IMR-90 (cell line): ENCODE measurements around the gene RAF1. TPM values are rescaled to one million over a fixed set of nuclear protein-coding genes. Genes with fewer than 3 reads are reported as not detected.

Experiments used
- ATAC-seq: fragments of 200-7000 bp; cut with Tn5 transposase; 2 replicates; pipeline ENCODE4 v1.9.1; 2020; ENCODE audit warnings: low read depth, mild to moderate bottlenecking, moderate library complexity
- BruUV-seq: library from RNA; stranded (reverse); fragments of 400-500 nt; replicated peaks from 2 replicates; lab custom pipeline; 2021; lab: Mats Ljungman, UMichigan
- CTCF ChIA-PET: fragments of 300-600 bp; formaldehyde crosslinking; extraction: SDS; loops from one replicate; lab custom pipeline; 2021; ENCODE audit warnings: antibody characterized with exemption; lab: Yijun Ruan, JAX
- POLR2A ChIA-PET: fragments of 300-600 bp; sonication (Branson Sonifier 250); formaldehyde crosslinking; loops from one replicate; lab custom pipeline; 2022; ENCODE audit warnings: antibody characterized with exemption; ENCODE audit not compliant: unreplicated experiment; lab: Charles Lee
- DNase-seq: peaks from one replicate; pipeline ENCODE4 v3.0.0; 2013
- H2AFZ ChIP-seq: replicated peaks from 2 replicates; pipeline ENCODE3; 2013; ENCODE audit warnings: low read length, mild to moderate bottlenecking; ENCODE audit not compliant: poor library complexity
- H2AK5ac ChIP-seq: 2 replicates; pipeline ENCODE4 v1.6.1; 2013; ENCODE audit warnings: low read depth, low read length, inconsistent platforms
- H2AK9ac ChIP-seq: replicated peaks from 2 replicates; pipeline ENCODE3; 2013; ENCODE audit warnings: mild to moderate bottlenecking, low read depth, low read length, moderate library complexity; ENCODE audit not compliant: poor library complexity
- H2BK120ac ChIP-seq: 2 replicates; pipeline ENCODE4 v1.6.1; 2013; ENCODE audit warnings: low read depth, low read length, inconsistent platforms
- H2BK15ac ChIP-seq: 3 replicates; pipeline ENCODE4 v1.6.1; 2013; ENCODE audit warnings: low read depth, low read length, inconsistent platforms
- H2BK20ac ChIP-seq: 2 replicates; pipeline ENCODE4 v1.6.1; 2013; ENCODE audit warnings: low read depth, mild to moderate bottlenecking, inconsistent platforms, low read length, moderate library complexity
- H2BK5ac ChIP-seq: 2 replicates; pipeline ENCODE4 v1.6.1; 2013; ENCODE audit warnings: mild to moderate bottlenecking, low read depth, low read length, inconsistent platforms; ENCODE audit not compliant: poor library complexity, severe bottlenecking
- H3K14ac ChIP-seq: replicated peaks from 2 replicates; pipeline ENCODE4 v1.6.1; 2013; ENCODE audit warnings: low read depth, low read length, inconsistent platforms
- H3K18ac ChIP-seq: 2 replicates; pipeline ENCODE4 v1.6.1; 2013; ENCODE audit warnings: low read depth, low read length, control low read depth
- H3K23ac ChIP-seq: 2 replicates; pipeline ENCODE4 v1.6.1; 2013; ENCODE audit warnings: low read depth, low read length, inconsistent platforms
- H3K27ac ChIP-seq: 2 replicates; pipeline ENCODE4 v1.5.1; 2013; ENCODE audit warnings: mild to moderate bottlenecking, control low read depth, low read length; ENCODE audit not compliant: insufficient read depth
- H3K27me3 ChIP-seq: 2 replicates; pipeline ENCODE4 v1.6.1; 2013; ENCODE audit warnings: low read length; ENCODE audit not compliant: control insufficient read depth, insufficient read depth
- H3K36me3 ChIP-seq: 2 replicates; pipeline ENCODE4 v1.6.1; 2013; ENCODE audit warnings: low read length, mixed read lengths; ENCODE audit not compliant: control insufficient read depth, insufficient read depth
- H3K4ac ChIP-seq: 2 replicates; pipeline ENCODE4 v1.6.1; 2013; ENCODE audit warnings: low read depth, low read length, inconsistent platforms
- H3K4me1 ChIP-seq: 2 replicates; pipeline ENCODE4 v1.6.1; 2013; ENCODE audit warnings: low read length, mixed read lengths; ENCODE audit not compliant: control insufficient read depth, insufficient read depth
- H3K4me2 ChIP-seq: 2 replicates; pipeline ENCODE4 v1.6.1; 2013; ENCODE audit warnings: low read depth, mild to moderate bottlenecking, control low read depth, low read length, moderate library complexity
- H3K4me3 ChIP-seq: 2 replicates; pipeline ENCODE4 v1.5.1; 2013; ENCODE audit warnings: low read depth, mild to moderate bottlenecking, control low read depth, low read length, moderate library complexity; ENCODE audit not compliant: insufficient read depth
- H3K56ac ChIP-seq: 2 replicates; pipeline ENCODE4 v1.6.1; 2013; ENCODE audit warnings: low read length, inconsistent platforms; ENCODE audit not compliant: insufficient read depth; ENCODE audit errors: extremely low read depth
- H3K79me1 ChIP-seq, 2 experiments: 2 replicates each; pipeline ENCODE4 v1.6.1; 2013; ENCODE audit warnings: low read length in 2 of 2, inconsistent platforms in 1 of 2, low read depth in 1 of 2
- H3K9ac ChIP-seq: 2 replicates; pipeline ENCODE4 v1.6.1; 2013; ENCODE audit warnings: low read depth, low read length, control low read depth
- H3K9me1 ChIP-seq: 2 replicates; pipeline ENCODE4 v1.6.1; 2013; ENCODE audit warnings: low read length, inconsistent platforms; ENCODE audit not compliant: insufficient read depth
- H3K9me3 ChIP-seq: 2 replicates; pipeline ENCODE4 v1.6.1; 2013; ENCODE audit warnings: low read length; ENCODE audit not compliant: control insufficient read depth, insufficient read depth
- H4K20me1 ChIP-seq: 2 replicates; pipeline ENCODE4 v1.6.1; 2013; ENCODE audit warnings: low read length, inconsistent platforms; ENCODE audit not compliant: insufficient read depth
- H4K5ac ChIP-seq: 2 replicates; pipeline ENCODE4 v1.6.1; 2013; ENCODE audit warnings: mild to moderate bottlenecking, low read depth, low read length, control low read depth
- H4K8ac ChIP-seq, 2 experiments: 2 replicates each; pipeline ENCODE4 v1.6.1; 2013; ENCODE audit warnings: low read depth in 2 of 2, low read length in 2 of 2, control low read depth in 1 of 2, inconsistent platforms in 1 of 2
- H4K91ac ChIP-seq: 2 replicates; pipeline ENCODE4 v1.6.1; 2013; ENCODE audit warnings: low read depth, low read length, inconsistent platforms; ENCODE audit not compliant: insufficient read depth
- BHLHE40 ChIP-seq: fragments of 150-350 bp; IDR thresholded peaks from 2 replicates; pipeline ENCODE4 v1.6.1; 2016; ENCODE audit warnings: mild to moderate bottlenecking, low read depth, low read length
- CHD1 ChIP-seq: IDR thresholded peaks from 2 replicates; pipeline ENCODE4 v1.6.1; 2012; ENCODE audit warnings: low read depth, low read length, improper control_type of control experiment
- FOS ChIP-seq: fragments of 150-350 bp; IDR thresholded peaks from 2 replicates; pipeline ENCODE4 v1.6.1; 2016; ENCODE audit warnings: low read depth, low read length
- MAFK ChIP-seq: IDR thresholded peaks from 2 replicates; pipeline ENCODE4 v1.6.1; 2012; ENCODE audit warnings: low read depth, low read length, improper control_type of control experiment
- MAZ ChIP-seq: IDR thresholded peaks from 2 replicates; pipeline ENCODE4 v1.6.1; 2012; ENCODE audit warnings: low read depth, mild to moderate bottlenecking, low read length, improper control_type of control experiment, moderate library complexity, borderline replicate concordance
- MXI1 ChIP-seq: IDR thresholded peaks from 2 replicates; pipeline ENCODE4 v1.6.1; 2012; ENCODE audit warnings: low read depth, mild to moderate bottlenecking, low read length, moderate library complexity, borderline replicate concordance
- NFE2L2 ChIP-seq: fragments of 150-350 bp; IDR thresholded peaks from 2 replicates; pipeline ENCODE4 v1.6.1; 2016; ENCODE audit warnings: low read depth, mild to moderate bottlenecking, low read length
- POLR2A ChIP-seq: IDR thresholded peaks from 2 replicates; pipeline ENCODE4 v1.6.1; 2012; ENCODE audit warnings: mild to moderate bottlenecking, low read depth, low read length
- RAD21 ChIP-seq: IDR thresholded peaks from 2 replicates; pipeline ENCODE4 v1.6.1; 2012; ENCODE audit warnings: low read length, improper control_type of control experiment
- RCOR1 ChIP-seq: IDR thresholded peaks from 2 replicates; pipeline ENCODE4 v1.6.1; 2012; ENCODE audit warnings: mild to moderate bottlenecking, low read length, improper control_type of control experiment; ENCODE audit not compliant: insufficient replicate concordance
- RFX5 ChIP-seq: IDR thresholded peaks from 2 replicates; pipeline ENCODE4 v1.8.0; 2012; ENCODE audit warnings: low read depth, mild to moderate bottlenecking, low read length, moderate library complexity
- SMC3 ChIP-seq: fragments of 150-350 bp; IDR thresholded peaks from 2 replicates; pipeline ENCODE4 v1.6.1; 2016; ENCODE audit warnings: low read depth, mild to moderate bottlenecking, antibody characterized with exemption, low read length, moderate library complexity
- WGBS, 2 experiments: methylation state at CpG; one replicate each; pipeline versions ENCODE4 v1.1.5 to v1.1.7; 2013; ENCODE audit warnings: missing lambda C conversion rate in 2 of 2; ENCODE audit not compliant: insufficient read length in 1 of 2; ENCODE audit errors: extremely low coverage in 2 of 2; 5-methylcytosine and 5-hydroxymethylcytosine counted together
- dilution Hi-C: fragments of 300-500 bp; cut with HindIII; formaldehyde crosslinking; loops from one replicate; pipeline ENCODE4 v1.14.3; 2018; ENCODE audit warnings: low sequenced_read_pairs; ENCODE audit not compliant: unreplicated experiment
- in situ Hi-C: fragments of 300-500 bp; cut with MboI; formaldehyde crosslinking; loops from 3 replicates; pipeline ENCODE4 v1.14.3; 2019; ENCODE audit warnings: low sequenced_read_pairs, inconsistent platforms, mixed read lengths
- intact Hi-C: fragments of 100-400 bp; cut with micrococcal nuclease; formaldehyde crosslinking; loops from 2 replicates; pipeline ENCODE4 v1.10.0; 2022
- polyA plus RNA-seq, 3 experiments: library from polyadenylated mRNA; depleted of rRNA; stranded (reverse); fragments of >200 nt; gene quantifications; 2 replicates each; pipeline ENCODE4 v1.2.3, GENCODE V29; 2012; ENCODE audit warnings: low replicate concordance in 1 of 3
- total RNA-seq: library from RNA; depleted of rRNA; stranded (reverse); fragments of >200 nt; gene quantifications from 2 replicates; pipeline ENCODE4 v1.2.3, GENCODE V29; 2012
- TF ChIP-seq, protein P1 (sequence below): fragments of 150-350 bp; IDR thresholded peaks from 2 replicates; pipeline ENCODE4 v1.6.1; 2017; ENCODE audit warnings: mild to moderate bottlenecking, antibody characterized with exemption, low read length, low read depth

The RAF1 gene
- total and polyA plus RNA-seq, 2 of the 4 experiments (the other 2 are of a cell fraction): 115 to 151 TPM

DNA sequence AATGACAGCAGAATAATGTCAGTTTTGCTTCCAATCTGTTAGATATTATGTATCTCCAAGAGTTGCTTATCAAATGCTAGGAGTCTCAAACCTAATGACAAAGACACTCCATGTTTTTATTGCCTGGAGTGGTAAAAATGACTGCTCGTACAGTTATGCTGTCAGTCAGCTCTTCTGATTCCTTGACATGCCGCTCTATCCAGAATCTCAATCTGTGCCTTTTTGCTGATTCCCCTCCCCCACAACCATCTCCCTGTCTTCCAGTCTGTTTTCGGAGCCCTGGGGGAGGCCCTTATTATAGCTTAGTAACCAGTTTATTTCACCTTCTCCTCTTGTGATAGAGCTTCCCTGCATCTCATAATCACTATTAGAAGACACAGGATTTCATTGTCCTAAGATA is 104.4 kb downstream of the RAF1 start:
- POLR2A ChIA-PET: no interaction called here
- H4K20me1 ChIP-seq: peaks cover 63% of the 10 kb centered on the region
- BruUV-seq: TSS peak; percentile 31
- no peak for TF ChIP-seq BHLHE40
- TF ChIP-seq MAFK: no peak
- TF ChIP-seq SMC3: no peak
- no peak for TF ChIP-seq RCOR1
- TF ChIP-seq NFE2L2: no peak
- no peak for TF ChIP-seq POLR2A
- TF ChIP-seq, protein P1, sequence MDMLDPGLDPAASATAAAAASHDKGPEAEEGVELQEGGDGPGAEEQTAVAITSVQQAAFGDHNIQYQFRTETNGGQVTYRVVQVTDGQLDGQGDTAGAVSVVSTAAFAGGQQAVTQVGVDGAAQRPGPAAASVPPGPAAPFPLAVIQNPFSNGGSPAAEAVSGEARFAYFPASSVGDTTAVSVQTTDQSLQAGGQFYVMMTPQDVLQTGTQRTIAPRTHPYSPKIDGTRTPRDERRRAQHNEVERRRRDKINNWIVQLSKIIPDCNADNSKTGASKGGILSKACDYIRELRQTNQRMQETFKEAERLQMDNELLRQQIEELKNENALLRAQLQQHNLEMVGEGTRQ: no peak
- TF ChIP-seq RAD21: no peak
- no peak for TF ChIP-seq CHD1
- no peak for TF ChIP-seq RFX5
- no peak for TF ChIP-seq FOS
- TF ChIP-seq MAZ: no peak
- TF ChIP-seq MXI1: no peak
- no peaks in the 10 kb centered on the region for H3K36me3 ChIP-seq
- no peak overlapping the region for H2BK5ac ChIP-seq
- H4K8ac ChIP-seq: peak overlapping the region in 1 of 2 experiments; percentile 17; a peak in 1 of 4 replicates
- H3K4me1 ChIP-seq: peaks cover 10% of the 10 kb centered on the region
- no peak overlapping the region for H2AFZ ChIP-seq
- no peak overlapping the region for H3K9ac ChIP-seq
- peaks cover 3 to 54% of the 10 kb centered on the region in 2 experiments; a peak in 2 of 4 replicates for H3K79me1 ChIP-seq
- H3K23ac ChIP-seq: peak overlapping the region; percentile 43; the same call in 1 of the 2 replicates
- ATAC-seq (no peak), DNase-seq (no peak)
- CTCF ChIA-PET: interaction anchor here (1.2 kb wide), 1 partner anchor 9 kb away, joined by 3 read pairs; no protein-coding TSS in a partner anchor
- no peaks in the 10 kb centered on the region for H3K27me3 ChIP-seq
- H2BK120ac ChIP-seq: no peak overlapping the region
- H2AK5ac ChIP-seq: no peak overlapping the region
- H2BK15ac ChIP-seq: no peak overlapping the region
- H4K91ac ChIP-seq: no peak overlapping the region
- peaks cover 15% of the 10 kb centered on the region for H3K9me1 ChIP-seq
- no peaks in the 10 kb centered on the region for H3K9me3 ChIP-seq
- no peak overlapping the region for H3K4ac ChIP-seq
- H2BK20ac ChIP-seq: no peak overlapping the region
- H4K5ac ChIP-seq: no peak overlapping the region
- no peak overlapping the region for H3K14ac ChIP-seq
- no peak overlapping the region for H2AK9ac ChIP-seq
- 100% methylated on average over 1 of the region's 3 CpGs; no CpG with 5 or more reads in 1 of the 2 experiments for WGBS, 2 experiments
- intact Hi-C loops: loop anchor here (5.0 kb wide), 2 partner anchors 52 to 367 kb away; no protein-coding TSS in a partner anchor
- H3K56ac ChIP-seq: no peak overlapping the region
- in situ Hi-C loops: no loop called here
- no peak overlapping the region for H3K27ac ChIP-seq
- H3K18ac ChIP-seq: no peak overlapping the region
- peak overlapping the region; percentile 38; the same call in 1 of the 2 replicates for H3K4me2 ChIP-seq
- dilution Hi-C loops: no loop called here
- no peak overlapping the region for H3K4me3 ChIP-seq
